DMS114 treated with DMSO at 0.1 percent for 48 hours (cell line): ENCODE data around the gene GNLY.

ENCODE experiments used
- DNase-seq: peaks from one replicate; lab custom pipeline; 2025; ENCODE audit not compliant: unreplicated experiment; lab: John Stamatoyannopoulos, UW

The GNLY gene

DNA sequence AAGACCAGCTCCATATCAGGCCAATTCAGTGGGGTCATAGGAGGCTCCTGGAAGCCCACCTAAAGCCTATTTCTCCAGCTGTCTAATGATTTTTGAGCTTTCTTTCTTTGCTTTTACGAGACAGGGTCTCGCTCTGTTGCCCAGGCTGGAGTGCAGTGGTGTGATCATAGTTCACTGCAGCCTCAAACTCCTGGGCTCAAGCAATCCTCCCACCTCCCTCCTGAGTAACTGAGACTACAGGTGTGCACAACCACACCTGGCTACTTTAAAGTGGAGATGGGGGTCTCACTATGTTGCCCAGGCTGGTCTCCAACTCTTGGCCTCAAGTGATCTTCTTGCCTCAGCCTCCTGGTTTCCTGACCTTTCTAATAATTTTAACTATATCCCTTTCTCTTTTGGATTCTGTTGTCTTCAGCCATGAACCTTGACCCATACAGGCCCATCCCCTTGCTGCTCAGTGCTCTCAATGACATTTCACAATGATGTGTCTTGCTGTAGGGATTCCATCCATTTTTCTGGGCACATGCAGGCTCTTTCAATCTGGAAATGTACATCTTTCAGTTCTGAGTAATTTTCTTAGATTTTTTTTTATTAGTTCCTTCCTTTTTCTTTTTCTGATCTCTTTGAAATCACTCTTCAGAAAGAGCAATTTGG, 29.7 kb downstream of the GNLY start:
- DNase-seq = no peak

DNA sequence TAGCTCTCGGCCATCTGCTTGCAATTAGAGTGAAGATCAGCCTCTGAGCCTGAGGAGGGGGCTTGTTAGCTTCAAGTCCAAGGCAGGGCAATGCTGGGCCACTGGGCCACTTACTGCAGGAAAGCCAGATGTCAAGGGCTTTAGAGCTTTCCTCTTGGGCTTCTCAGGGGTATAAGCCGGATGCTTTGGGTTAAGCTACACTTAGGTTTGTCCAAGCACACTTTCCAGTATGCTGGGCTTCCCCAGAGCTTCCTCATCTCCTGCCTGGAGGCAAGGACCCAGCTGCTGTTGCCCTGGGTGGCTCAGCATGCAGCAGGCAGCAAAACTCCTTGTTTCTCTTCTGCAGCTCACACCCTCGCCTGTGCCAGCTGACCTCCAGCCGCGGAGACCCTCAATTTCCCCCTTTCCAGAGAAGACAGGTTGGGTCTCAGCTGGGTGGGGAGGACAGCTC, 30.6 kb downstream of the GNLY start:
- no peak for DNase-seq

DNA sequence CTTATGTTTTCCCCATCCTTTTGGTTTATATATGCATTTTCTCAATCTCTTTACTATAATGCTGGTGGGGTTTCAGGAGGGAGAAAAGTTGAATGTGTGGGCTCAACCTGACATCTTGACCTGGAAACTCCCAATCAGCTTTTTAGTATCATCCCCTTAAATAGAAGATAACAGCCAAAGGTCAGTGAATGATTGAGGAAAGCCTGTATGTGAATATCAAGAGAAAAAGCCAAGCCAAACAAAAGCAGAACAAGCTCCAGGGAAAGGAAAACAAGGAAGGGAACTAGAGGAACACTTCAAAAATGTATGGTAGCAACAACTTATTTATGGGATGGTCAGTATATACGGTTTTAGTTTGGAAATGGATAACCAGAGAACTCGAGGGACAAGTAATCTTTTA, 31.3 kb downstream of the GNLY start:
- DNase-seq = no peak

DNA sequence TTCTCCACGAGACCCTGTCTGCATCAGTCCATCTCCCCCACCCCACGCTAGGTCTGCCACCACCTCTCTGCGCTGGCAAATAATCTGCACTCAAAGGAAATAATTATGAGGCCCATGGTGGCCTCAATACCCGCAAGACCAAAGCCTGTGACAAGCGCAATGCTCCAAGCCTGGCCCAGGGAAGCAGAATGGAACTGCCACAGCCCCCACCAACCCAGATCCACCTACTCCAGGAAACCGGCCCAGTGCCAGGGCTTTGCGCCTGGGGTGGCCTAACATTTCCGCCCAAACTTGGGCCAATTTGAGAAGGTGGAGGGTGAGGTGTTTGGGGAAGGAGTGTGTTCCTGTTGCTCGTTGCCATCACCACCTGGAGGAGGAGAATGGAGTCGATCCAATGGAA, 33.6 kb downstream of the GNLY start:
- no peak for DNase-seq

DNA sequence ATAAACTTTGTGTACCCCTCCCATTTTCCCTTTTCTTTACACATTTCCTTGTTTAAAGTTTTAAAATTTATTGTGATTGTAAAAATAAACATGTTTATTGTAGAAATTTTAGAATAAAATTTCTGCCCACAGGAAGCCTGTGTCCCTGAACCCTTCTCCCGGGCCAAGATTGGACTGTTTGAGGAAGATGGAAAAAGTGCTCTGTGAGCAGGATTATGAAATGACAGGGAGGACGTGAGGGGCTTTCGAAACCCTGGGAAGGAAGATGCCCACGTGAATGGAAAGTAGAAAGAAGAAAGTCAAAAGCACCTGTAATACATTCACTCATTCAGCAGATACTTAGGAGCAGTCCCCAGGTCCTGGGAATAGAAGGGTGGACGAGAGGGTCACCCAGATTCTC, 34.2 kb downstream of the GNLY start:
- DNase-seq = no peak

DNA sequence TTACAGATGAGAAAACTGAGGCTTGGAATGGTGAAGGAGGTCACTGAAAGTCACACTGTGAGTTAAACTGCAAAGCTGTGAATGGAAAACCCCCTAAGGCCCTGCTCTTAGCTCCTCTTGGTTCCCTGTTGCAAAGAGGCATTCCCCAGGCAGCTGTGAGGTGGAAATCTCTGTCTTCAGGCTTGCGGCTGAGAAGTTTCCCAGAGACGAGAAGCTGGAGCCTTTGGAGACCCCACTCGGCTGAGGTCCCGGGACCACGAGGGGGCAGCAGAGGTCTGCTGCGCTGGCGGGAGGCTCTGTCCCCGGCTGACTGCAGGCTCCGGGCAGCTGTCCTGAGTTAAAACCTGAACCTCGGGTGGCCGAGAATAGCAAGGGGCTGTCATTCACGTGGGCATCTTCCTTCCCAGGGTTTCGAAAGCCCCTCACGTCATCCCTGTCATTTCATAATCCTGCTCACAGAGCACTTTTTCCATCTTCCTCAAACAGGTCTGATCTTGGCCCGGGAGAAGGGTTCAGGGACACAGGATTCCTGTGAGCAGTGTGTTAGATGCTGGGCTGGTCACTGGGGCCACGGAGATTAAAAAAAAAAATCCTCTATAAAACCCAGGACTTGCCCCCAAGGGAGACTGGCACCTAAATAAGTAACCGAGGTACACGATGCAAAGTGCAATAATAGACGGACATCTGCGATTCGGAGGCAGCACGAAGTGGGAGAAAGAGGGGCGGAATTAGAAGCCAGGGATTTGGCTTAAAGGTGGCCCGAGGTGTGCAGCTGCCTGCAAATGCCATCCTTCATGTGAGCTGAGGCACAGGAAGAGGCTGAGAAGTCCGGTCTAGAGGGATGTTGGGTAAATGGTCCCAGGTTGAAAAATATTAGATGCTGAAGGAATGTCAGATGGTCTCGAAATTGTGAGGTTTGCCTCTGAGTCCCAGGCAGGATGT, 35.0 kb downstream of the GNLY start:
- DNase-seq = peak; percentile 61

DNA sequence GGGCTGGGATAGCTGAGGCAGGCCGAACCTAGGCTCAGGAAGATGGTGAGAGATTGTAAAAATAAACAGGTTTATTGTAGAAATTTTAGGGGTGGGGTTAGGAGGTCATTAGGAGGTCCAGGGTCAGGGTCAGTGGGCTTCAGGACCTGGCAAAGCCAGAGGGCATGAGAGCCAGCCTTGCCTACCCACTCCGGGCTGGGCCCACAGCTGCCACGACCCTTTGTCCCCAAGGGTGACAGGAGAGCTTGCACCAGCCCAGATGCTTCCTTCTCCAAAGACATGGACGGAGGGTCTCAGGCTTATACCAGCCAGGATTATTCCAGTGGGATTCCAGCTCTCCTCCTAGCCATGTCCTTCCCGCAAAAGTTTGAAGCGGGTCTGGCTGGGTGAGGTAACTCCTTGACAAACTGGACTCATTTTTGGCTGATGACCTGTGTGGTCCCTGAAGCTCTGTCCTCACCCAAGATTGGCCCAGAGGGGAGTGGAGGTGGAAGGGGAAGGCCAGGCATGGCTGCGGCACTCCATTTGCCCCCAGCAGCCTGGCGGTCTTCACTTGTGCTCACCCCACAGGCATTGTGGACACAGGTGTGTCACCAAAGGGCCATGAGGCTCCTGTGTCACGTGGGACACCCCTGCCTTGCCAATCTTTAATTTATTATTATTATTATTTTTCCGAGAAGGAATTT, 35.8 kb downstream of the GNLY start:
- DNase-seq = no peak

DNA sequence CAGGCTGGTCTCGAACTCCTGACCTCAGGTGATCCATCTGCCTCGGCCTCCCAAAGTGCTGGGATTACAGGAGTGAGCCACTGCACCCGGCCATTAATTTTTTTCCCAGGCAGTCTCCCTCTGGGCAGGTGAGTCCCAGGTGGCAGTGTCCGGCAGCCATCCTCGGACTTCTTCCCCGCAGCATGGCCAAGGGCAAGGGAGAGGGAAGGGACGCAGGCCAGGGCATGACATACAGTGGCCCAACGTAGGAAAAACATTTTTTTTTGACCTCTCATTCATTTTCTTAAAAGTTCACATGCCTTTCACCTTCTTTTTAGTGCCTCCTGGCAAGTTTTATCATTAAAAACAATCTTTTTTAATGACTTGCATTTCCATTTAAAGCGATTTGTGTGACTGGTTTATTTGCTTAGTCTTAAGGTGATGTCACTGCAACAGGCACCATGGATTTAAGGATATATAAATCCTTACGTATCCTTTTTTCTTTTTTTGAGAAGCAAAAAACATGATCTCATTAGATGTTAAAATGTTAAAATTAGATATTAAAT, 36.6 kb downstream of the GNLY start:
- no peak for DNase-seq

DNA sequence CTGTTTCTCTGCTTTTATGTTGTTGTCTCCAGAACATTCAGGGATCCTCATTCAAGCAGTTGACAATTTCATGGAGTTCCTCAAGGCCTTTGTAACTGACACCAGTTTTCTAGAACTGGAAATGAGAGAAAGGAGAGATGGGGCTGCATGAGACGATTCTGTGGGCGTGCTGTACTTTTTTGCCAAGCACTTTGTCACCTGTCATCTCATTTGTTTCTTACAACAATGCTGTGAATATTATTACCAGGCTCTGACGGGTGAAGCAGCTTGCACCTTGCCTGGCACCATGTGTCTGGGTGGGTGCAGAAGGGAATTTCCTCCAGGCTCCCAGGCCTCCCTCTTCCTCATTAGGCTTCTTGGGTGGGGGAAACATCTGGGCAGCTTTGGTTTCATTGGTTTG, 37.4 kb downstream of the GNLY start:
- no peak for DNase-seq

DNA sequence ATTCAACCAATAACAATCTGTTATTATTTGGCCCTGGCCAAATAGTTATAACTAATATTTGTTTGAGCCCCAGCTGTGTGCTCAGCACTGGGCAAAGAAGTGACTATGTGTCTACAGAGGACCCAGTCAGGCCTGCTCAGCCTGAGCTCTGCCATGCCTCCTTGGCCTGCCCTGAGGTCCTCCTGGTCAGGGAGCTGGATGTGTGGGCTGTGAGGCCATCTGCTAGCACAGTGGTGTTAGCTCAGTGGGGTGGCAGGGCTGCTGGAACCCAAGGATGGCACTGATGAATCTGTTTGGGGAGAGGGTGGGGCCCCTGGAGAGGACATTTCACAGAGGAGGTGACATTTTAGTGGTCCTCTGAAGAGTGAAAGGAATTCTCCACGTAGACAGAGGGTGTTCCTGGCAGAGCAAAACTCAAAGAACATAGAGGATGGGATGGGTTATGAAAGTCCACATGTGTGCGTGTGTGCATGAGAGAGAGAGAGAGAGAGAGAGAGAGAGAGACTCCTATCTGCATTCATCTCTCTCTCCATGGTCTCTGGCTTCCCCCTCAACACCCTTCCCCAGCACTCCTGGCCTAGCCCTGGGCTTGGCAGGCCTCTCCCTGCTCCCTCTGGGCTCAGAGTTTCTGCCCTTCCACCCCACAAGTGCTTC, 38.4 kb downstream of the GNLY start:
- no peak for DNase-seq

DNA sequence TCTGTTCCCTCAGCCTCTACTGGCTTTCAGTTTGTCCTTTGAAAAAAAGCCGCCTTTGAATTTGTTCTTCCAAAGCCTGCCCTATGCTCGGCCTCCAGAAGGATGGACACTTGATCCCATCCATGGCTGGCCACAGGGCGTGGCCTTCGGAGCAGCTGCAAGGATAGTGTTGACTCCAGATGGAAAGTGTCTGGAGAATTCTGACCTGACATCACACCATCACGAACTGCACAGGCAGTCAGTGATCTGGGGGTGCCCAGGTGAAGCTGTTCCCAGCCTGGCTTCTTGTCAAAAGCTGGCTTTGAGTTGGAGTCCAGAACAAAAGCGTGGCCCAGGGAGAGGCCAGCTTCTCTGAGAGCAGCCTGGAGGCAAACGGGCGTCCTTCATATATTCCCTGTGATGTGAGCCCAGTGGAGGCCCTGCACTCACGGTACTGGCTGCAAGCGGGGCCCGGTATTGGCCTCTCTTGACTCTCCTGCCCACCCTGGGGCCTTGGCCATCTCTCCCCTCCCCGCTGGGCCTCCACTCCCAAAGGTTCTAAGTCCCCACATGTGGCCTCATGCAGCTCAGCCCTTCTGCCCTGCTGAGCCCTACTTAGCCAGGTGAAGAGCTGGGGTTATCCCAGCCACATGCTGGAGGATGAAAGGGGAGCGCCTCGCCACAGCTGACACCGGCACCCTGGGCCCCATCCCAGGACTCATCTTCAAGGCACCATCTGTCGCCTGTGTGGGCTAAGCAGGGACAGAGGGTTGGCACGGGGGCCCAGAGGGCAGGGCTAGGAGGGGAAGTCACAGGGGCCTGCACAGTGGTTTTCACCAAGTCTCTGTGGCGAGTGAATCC, 39.2 kb downstream of the GNLY start:
- no peak for DNase-seq

DNA sequence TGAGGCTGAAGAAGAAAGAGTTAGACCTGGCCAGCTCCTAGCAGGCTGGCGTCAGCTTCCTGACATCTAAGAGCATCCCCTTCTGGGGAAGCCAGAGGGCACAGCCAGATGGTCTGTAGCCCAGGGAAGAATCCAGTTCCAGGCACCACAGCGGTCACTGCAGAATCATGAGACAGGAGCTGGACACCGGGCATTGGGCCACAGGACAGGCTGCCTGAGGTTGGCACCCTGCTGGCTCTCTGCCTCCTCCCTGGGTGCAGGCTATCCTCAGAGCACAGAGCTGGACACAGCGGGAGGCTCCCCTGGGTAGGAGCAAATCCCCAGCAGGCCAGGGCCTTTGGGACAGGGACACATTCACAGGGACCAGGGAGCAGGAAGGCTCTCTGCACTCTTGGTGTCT, 39.9 kb downstream of the GNLY start:
- DNase-seq = no peak

DNA sequence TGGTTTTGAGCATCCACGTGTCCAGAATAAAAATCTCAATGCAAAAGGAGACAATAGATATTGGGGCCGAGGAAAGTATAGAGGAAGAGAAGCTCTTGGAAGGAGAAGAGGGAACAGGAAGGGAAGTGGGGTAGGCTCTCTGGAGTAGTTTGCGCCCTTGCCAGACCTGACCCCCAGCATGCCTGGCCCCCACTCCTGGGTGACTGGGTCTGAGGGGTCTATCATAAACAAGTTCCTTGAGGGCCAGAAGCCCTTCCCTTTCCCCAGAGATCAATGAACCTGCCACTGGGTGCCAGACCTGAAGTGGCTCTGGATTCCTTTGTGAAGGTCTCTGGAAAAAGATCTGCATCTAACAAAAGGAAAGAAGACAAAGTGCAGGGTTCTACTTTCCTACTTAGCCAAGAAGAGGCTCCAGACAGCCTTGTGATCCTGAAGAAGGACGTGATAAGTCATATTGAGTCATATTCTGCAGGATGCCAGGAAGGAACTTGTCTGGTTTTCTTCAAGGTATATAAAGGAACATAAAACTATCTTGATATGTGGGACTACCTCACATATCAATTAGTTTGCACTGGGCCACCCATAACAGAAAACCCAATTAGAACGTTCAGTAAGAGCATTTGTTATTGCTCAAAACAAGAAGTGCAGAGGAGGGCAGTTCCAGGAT, 40.9 kb downstream of the GNLY start:
- DNase-seq = no peak

DNA sequence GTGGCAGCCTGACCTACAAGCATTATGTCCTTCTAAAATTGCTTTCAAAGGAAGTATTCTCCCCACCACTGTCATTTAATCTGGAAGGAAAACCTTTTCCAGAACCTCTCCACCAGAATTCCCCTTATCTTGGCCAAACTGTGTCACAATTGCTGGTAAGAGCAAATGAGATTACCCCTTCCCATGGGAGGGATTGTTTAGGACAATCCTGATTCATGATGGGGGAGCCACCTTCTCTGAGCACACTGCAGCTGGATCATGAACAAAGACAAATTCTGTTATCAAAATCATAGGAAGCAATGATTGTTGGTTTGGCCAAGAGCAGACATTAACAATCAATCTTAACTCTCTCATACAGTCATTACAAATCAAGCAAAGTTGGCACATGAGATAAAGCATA, 41.5 kb downstream of the GNLY start:
- DNase-seq = no peak

DNA sequence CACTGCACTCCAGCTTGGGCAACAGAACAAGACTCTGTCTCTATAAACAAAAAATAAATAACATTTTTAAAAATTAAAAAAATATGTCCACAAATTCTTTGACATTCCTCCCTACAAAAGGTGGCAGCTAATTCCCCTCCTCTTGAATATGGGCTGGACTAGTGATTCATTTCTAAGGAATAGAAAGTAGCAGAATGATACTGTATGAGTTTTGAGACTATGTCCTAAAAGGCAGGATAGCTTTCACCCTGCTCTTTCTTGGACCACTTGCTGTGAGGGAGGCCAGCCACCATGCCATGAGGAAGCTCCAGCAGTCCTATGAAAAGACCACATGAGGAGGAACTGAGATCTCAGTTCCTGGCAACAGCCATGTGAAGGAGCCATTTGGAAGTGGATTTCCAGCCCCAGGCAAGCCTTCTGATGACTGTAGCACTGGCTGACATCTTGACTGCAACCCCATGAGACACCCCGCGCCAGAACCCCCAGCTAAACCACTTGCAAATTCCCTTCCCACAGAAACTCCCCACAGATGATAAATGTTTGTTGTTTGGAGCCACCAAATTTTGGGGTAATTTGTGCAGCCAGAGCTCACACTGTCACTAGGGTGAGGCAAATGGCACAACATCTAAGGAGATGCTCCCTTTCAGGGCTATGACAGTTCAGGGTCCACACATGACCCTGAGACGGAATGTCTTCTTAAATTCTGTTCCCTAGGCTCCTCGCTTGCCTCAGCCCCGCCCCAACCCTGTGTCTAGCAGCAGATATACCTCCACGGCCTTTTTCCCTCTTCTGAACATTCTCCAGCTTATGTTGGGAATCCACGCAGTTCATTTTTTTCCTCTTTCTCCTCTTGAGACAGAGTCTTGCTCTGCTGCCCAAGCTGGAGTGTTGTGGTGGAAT, 42.5 kb downstream of the GNLY start:
- DNase-seq = no peak

DNA sequence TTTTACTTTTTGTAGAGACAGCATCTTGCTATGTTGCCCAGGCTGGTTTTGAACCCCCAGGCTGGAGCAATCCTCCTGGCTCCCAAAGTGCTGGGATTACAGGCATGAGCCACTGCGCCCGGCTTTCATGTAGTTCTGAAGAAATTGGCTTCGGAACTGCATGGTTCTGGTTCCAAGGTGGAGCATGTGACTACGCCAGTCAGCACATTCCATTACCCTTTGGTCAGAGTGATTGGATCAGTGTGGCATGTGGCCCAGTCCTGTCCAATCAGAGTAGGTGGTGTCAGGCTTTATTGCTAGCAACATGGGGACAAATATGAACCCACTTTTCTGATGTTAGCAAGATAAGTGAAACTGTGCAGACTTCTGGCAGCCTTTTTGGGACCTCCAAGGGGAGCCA, 43.3 kb downstream of the GNLY start:
- DNase-seq = no peak

DNA sequence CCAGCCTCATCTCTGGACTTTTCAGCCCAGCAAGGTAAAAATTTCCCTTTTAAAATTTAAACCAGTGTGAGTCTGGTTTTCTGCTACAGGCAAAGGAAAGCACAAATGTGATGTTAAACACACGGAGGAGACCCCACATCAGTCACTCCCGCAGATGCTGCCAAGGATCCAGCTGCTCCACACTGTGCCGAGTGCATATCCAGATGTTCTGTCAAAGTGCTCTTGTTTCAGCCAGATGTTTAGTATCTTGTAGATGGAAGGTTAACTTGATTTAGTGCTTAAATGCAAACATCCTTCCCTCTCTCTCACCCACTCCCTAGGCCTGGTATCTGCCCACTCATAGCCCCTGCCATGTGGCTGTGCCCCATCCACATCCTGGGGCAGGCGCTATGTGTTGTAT, 43.8 kb downstream of the GNLY start:
- DNase-seq = no peak

DNA sequence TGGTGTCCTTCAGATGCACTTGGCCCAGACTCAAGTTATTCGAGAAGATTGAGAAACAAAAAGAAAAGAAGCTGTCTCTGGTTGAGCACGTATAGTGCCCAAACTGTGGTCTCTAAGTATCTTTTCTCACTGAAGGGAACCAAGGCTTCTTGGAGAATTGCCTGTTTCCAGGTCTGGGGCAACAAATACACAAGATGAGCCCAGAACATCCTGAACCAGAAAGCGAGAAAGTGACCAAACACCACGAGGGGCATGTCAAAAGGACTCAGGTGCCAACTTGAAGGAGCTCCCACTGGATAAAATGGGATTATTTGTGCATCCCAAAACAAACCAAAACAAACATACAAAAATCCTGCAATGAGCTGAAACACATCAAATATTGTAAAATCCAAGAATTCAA, 46.0 kb downstream of the GNLY start:
- DNase-seq = no peak
